Subcutaneous abdominal adipose tissue (tissue), 5 donors: Measurements from ENCODE around the gene H3-3A.
A peak's percentile ranks its signal among the peaks of the same experiment; 100 is the strongest.

Source experiments
- H3K27ac ChIP-seq: one replicate; pipeline ENCODE4 v1.7.0; 2013; ENCODE audit warnings: low read depth, mild to moderate bottlenecking, inconsistent platforms, low read length, moderate library complexity
- H3K27me3 ChIP-seq, 5 donors: one replicate each; pipeline ENCODE4 v1.7.0; 2013; ENCODE audit warnings: low read length in 5 of 5, inconsistent platforms in 1 of 5; ENCODE audit not compliant: control insufficient read depth in 5 of 5, insufficient read depth in 4 of 5
- H3K36me3 ChIP-seq, 5 donors: one replicate each; pipeline ENCODE4 v1.7.0; 2013; ENCODE audit warnings: low read length in 5 of 5; ENCODE audit not compliant: control insufficient read depth in 5 of 5, insufficient read depth in 5 of 5
- H3K4me1 ChIP-seq, 5 donors: one replicate each; pipeline ENCODE4 v1.7.0; 2013; ENCODE audit warnings: low read length in 5 of 5, mild to moderate bottlenecking in 3 of 5, moderate library complexity in 1 of 5; ENCODE audit not compliant: control insufficient read depth in 5 of 5, insufficient read depth in 5 of 5
- H3K4me3 ChIP-seq, 5 donors: one replicate each; pipeline ENCODE4 v1.7.0; 2013; ENCODE audit warnings: low read length in 5 of 5, low read depth in 1 of 5
- H3K9ac ChIP-seq, 5 donors: one replicate each; pipeline ENCODE4 v1.7.0; 2013; ENCODE audit warnings: low read length in 5 of 5, mild to moderate bottlenecking in 4 of 5, moderate library complexity in 3 of 5
- H3K9me3 ChIP-seq, 5 donors: one replicate each; pipeline ENCODE4 v1.7.0; 2013; ENCODE audit warnings: low read length in 5 of 5; ENCODE audit not compliant: control insufficient read depth in 5 of 5
- donor health status: healthy.
- donor health status: healthy.
- donor health status: healthy.
- donor health status: healthy.
- donor health status: healthy.

H3-3A gene

DNA sequence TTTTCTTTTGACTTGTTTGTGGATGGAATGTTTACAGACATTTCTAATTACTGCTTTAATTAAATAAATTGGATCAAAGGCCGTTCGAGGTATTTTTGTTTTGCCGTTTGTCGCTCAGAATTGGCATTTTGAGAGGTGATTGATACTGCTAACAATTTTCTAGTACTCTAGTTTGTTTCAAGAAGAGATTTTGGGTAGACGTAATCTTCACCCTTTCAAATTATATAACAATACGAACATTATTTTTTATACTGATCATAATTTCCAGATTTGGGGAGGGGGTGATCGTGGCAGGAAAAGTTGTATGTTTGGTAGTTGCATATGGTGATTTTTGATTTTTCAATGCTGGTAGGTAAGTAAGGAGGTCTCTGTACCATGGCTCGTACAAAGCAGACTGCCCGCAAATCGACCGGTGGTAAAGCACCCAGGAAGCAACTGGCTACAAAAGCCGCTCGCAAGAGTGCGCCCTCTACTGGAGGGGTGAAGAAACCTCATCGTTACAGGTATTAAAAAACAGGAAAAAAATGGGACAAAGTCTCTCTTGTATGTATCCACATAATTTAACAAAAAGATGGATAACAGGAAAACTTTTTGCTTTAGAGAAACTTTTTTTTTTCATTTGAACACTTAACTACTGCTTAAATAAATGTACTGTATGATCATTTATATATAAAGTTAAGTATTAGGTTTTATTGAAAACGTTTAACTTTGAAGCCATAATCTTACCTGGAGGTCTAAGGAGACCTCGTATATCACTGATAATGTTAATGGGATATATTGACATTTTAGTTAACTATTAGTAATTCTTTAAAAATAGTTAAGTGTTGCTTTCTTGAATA, 1.7 kb downstream of the H3-3A start:
- H3K4me1 ChIP-seq: peaks cover 8 to 45% (median 34%) of the 10 kb centered on the region in 5 donors
- H3K36me3 ChIP-seq: peaks cover 18 to 32% (median 30%) of the 10 kb centered on the region in 5 donors
- H3K9ac ChIP-seq: peak overlapping the region; percentile 83 to 92 (median 89)
- peak overlapping the region; percentile 83 to 94 (median 90) for H3K4me3 ChIP-seq
- H3K9me3 ChIP-seq: no peaks in the 10 kb centered on the region
- peak overlapping the region; percentile 94 for H3K27ac ChIP-seq
- no peaks in the 10 kb centered on the region for H3K27me3 ChIP-seq

DNA sequence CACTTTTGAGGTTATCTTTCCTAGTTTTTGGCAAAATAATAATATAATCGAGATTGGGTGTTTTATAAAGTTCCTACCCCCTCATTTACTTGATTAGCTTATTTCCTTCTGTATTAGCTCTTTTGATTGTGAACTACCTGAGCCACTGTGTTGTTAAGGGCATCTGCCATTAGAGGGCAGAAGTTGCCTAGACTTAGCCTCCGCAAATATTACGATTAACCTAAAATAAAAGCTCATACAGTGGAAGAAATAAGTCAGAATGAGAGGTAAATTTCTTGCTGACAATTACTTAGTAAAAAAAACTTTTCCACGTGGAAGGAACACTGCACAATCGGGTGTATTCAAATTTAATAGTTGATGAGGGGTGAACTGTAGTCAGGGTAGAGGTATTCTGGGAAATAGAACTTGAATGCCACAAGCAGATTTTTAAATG, 2.3 kb downstream of the H3-3A start:
- Histone ChIP-seq H3K27ac (peak overlapping the region; percentile 94), H3K9ac (peak overlapping the region in 2 of 5 donors; percentile 8 to 37), H3K36me3 (peaks cover 18 to 38% (median 33%) of the 10 kb centered on the region in 5 donors), H3K4me1 (peaks cover 8 to 45% (median 34%) of the 10 kb centered on the region in 5 donors), H3K27me3 (no peaks in the 10 kb centered on the region), H3K4me3 (peak overlapping the region; percentile 16 to 94 (median 90)), H3K9me3 (no peaks in the 10 kb centered on the region)

DNA sequence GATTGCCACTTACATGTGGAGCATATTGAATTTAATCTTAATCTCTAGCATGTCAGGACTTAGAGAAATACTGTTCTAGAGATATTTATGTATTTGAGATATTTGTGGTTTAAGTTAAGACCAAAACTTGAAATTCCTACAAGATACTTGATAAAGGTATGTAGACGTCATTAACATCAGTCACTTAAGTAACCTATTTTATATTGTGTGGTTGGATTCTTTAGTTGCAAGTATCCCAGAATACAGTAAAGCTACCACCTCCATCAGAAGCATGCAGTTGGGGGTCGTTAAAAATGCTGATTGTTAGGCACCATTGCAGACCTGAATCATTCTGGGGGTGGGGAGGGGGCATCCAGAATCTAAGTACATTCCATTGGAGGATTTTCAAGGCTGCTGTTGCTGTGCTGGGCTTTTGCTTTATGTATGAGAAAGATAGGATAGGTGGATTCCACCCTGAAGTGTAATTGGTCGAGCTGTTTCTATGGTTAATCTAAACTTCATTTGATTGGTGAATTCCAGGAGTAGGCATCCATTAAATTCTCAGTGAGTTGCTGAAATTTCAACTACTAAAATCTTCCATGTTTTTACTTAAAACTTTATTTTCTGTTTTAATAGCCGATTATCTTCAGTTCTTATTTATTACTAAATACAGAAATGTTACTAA, 4.0 kb downstream of the H3-3A start:
- no peaks in the 10 kb centered on the region for H3K27me3 ChIP-seq
- no peak overlapping the region for H3K4me3 ChIP-seq
- no peak overlapping the region for H3K27ac ChIP-seq
- peaks cover 23 to 50% (median 41%) of the 10 kb centered on the region in 5 donors for H3K36me3 ChIP-seq
- peaks cover 5 to 32% (median 26%) of the 10 kb centered on the region in 5 donors for H3K4me1 ChIP-seq
- no peak overlapping the region for H3K9ac ChIP-seq
- no peaks in the 10 kb centered on the region for H3K9me3 ChIP-seq

DNA sequence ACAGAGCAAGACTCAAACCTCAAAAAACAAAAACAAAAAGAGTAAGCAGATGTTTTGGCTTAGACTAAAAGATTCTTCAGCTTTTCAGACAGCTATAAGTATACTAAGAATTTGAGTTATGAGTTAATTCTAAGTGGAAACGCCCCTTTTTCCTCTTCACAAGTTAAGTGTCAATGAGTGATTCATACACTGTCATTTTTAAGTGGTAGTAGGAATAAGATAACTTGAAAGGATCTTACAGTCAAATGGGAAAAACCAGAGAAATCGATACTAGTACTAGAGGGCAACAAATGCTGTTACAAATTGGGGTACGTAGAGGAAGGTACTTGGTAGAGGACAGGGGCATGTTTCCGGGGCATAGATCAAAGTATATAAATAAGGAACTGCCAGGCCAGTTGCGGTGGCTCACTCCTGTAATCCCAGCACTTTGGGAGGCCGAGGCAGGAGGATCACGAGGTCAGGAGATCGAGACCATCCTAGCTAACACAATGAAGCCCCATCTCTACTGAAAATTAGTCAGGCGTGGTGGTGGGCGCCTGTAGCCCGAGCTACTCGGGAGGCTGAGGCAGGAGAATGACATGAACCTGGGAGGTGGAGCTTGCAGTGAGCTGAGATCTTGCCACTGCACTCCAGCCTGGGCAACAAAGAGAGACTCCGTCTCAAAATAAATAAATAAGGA, 7.4 kb downstream of the H3-3A start:
- Histone ChIP-seq H3K9ac (no peak overlapping the region), H3K27ac (no peak overlapping the region), H3K27me3 (no peaks in the 10 kb centered on the region), H3K4me1 (peaks cover 4 to 25% (median 19%) of the 10 kb centered on the region in 5 donors), H3K36me3 (peaks cover 41 to 76% (median 61%) of the 10 kb centered on the region in 5 donors), H3K9me3 (no peaks in the 10 kb centered on the region), H3K4me3 (no peak overlapping the region)

DNA sequence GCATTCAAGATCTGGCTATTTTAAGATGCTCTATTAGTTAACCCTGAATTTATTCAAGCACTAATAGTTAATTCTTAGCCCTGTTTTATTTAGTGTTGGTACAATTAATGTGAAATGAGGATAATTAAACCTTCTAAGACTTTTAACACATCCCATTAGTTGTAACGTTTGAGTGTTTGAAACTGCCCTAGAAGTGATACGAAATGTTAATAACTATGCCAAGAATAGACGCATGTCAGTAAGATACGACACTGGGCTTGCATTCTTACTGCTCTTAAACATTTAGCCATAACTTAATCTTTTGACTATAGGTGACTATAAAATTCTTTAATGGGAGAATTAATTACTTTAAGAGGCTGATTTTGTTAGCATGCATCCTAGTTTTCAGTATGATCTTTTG, 9.8 kb downstream of the H3-3A start:
- no peak overlapping the region for H3K9ac ChIP-seq
- H3K4me3 ChIP-seq: no peak overlapping the region
- no peaks in the 10 kb centered on the region for H3K9me3 ChIP-seq
- no peaks in the 10 kb centered on the region for H3K27me3 ChIP-seq
- H3K4me1 ChIP-seq: peaks cover 0 to 9% (median 0%) of the 10 kb centered on the region in 5 donors
- no peak overlapping the region for H3K27ac ChIP-seq
- H3K36me3 ChIP-seq: peaks cover 29 to 62% (median 48%) of the 10 kb centered on the region in 5 donors

DNA sequence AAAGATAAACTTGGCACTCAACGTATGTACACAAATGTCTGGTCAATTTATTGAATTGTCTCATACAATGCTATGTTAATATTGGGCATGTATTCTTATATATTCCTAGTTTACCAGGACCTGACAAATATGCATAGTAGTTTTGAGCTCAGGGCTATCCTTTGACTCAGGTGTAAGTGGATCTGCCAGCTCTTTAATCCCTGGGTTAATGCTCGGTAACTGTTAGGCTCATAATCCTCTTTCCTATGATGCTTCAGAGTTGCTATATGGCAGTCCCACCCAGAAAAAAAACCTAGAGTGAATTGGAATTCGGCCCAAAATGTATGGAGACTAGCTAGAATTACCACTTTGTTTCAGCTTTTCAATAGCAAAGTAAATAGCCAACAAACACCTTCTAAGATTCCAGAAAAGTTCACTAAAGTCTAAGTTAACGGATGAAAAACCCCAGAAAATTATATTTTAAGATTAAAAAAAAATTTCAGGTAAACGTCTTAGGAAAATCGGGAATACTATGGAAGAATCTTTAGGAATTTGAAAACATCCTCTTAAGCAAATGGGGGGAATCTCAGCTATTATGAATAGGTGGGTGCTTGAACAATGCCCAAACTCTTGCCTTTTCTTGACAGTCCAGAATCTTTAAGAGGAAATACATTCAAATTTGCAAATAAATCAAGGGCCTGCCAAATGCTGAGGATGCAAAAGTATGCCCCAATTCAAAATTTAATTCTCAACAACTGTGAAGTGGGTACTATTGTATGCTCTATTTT, 10.9 kb downstream of the H3-3A start:
- no peaks in the 10 kb centered on the region for H3K27me3 ChIP-seq
- no peak overlapping the region for H3K9ac ChIP-seq
- H3K9me3 ChIP-seq: no peaks in the 10 kb centered on the region
- peaks cover 24 to 52% (median 40%) of the 10 kb centered on the region in 5 donors for H3K36me3 ChIP-seq
- H3K4me1 ChIP-seq: peaks cover 0 to 2% (median 0%) of the 10 kb centered on the region in 5 donors
- no peak overlapping the region for H3K27ac ChIP-seq
- H3K4me3 ChIP-seq: no peak overlapping the region

DNA sequence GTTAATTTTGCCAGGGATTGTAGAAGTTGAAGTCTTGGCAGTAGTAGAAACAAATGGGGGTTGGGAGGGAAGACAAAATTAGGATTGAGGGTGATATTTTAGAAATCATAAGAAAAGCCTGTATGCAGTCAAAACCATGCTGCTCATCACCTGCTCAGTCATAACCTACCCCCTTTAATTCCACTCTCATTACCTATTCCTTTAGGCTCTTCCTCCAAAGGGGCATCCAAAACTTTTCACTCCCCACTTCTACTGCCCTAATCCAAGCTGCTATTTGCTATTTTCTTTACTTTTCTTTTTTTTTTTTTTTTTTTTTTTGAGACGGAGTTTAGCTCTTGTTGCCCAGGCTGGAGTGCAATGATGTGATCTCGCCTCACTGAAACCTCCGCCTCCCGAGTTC, 11.5 kb downstream of the H3-3A start:
- Histone ChIP-seq H3K4me3 (no peak overlapping the region), H3K9ac (no peak overlapping the region), H3K4me1 (no peaks in the 10 kb centered on the region), H3K9me3 (no peaks in the 10 kb centered on the region), H3K27ac (no peak overlapping the region), H3K36me3 (peaks cover 23 to 46% (median 35%) of the 10 kb centered on the region in 5 donors), H3K27me3 (no peaks in the 10 kb centered on the region)

DNA sequence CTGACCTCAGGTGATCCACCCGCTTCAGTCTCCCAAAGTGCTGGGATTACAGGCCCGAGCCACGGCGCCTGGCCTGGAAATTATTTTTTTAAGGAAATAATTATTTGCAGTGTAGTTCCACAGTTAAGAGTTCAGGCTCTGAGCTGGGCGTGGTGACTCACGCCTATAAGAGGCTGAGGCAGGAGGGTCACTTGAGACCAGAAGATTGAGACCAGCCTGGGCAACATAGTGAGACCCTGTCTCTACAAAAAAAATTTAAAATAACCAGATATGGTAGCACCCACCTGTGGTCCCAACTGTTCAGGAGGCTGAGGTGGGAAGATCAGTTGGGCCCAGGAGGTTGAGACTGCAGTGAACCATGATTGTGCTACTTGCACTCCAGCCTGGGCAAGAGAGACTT, 13.9 kb downstream of the H3-3A start:
- Histone ChIP-seq H3K4me3 (no peak overlapping the region), H3K9me3 (no peaks in the 10 kb centered on the region), H3K27ac (no peak overlapping the region), H3K36me3 (peaks cover 16 to 29% (median 19%) of the 10 kb centered on the region in 5 donors), H3K9ac (no peak overlapping the region), H3K27me3 (no peaks in the 10 kb centered on the region), H3K4me1 (no peaks in the 10 kb centered on the region)

DNA sequence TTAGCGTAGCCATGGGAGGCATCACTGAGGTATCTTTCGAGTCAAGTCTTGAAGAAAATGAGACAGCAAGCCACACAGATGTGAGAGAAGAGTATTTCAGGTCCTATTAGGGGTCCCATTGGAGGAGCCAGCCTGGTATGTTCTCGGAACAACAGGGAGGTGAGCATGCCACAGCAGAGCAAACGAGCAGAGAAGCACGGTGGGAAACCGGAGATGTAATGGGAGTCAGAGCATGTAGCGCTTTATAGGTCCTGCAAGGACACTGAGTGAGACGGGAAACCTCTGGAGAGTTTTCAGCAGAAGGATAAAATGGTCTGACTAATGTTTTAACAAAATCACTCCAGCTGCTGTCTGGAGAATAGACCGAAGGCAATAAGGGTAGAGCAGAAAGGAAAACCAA, 15.9 kb downstream of the H3-3A start:
- H3K27me3 ChIP-seq: no peaks in the 10 kb centered on the region
- no peaks in the 10 kb centered on the region for H3K9me3 ChIP-seq
- H3K4me1 ChIP-seq: peaks cover 0 to 10% (median 9%) of the 10 kb centered on the region in 5 donors
- no peak overlapping the region for H3K4me3 ChIP-seq
- no peak overlapping the region for H3K9ac ChIP-seq
- no peak overlapping the region for H3K27ac ChIP-seq
- peaks cover 0 to 12% (median 6%) of the 10 kb centered on the region in 5 donors for H3K36me3 ChIP-seq
